Astrocyte of the spinal cord (primary cell): ENCODE results near the gene MEGF8.
A peak's percentile ranks its signal among the peaks of the same experiment; 100 is the strongest.

Experiments
- DNase-seq: peaks from one replicate; pipeline ENCODE4 v3.0.0; 2011; ENCODE audit warnings: low read depth, low spot score
- H3K4me3 ChIP-seq: 2 replicates; pipeline ENCODE4 v1.5.1; 2011; ENCODE audit warnings: low read depth, mild to moderate bottlenecking, low read length, moderate library complexity
- CTCF ChIP-seq: IDR thresholded peaks from 2 replicates; pipeline ENCODE4 v1.5.1; 2012; ENCODE audit warnings: low read depth, mild to moderate bottlenecking, low read length, inconsistent platforms
- in situ Hi-C: cut with HindIII; loops from 2 replicates; pipeline ENCODE4 v1.10.0; 2017; ENCODE audit warnings: low sequenced_read_pairs

The MEGF8 gene

GRCh38 chr19:42325308-42325895 is at the start of gene MEGF8:
TSS of gene MEGF8 (plus strand) at chr19:42325635. CDS start at chr19:42326244, 609 bp downstream.
- DNase-seq, result peak; percentile 99
- in situ Hi-C loops, result no loop called here
- TF ChIP-seq CTCF, result peak; percentile 95
- peak within 1 kb of the TSS; percentile 92 for H3K4me3 ChIP-seq

GRCh38 chr19:42276284-42276683 is 49.2 kb upstream of the MEGF8 start:
- no peak overlapping the region for H3K4me3 ChIP-seq
- no peak for TF ChIP-seq CTCF
- DNase-seq, result no peak
- in situ Hi-C loops, result no loop called here

GRCh38 chr19:42276821-42277220 is 48.6 kb upstream of the MEGF8 start:
- H3K4me3 ChIP-seq, result no peak overlapping the region
- in situ Hi-C loops, result no loop called here
- DNase-seq, result no peak
- TF ChIP-seq CTCF, result no peak

- peak; percentile 22 for DNase-seq
- in situ Hi-C loops, result no loop called here
- H3K4me3 ChIP-seq, result no peak overlapping the region
- no peak for TF ChIP-seq CTCF
Observed at GRCh38 chr19:42277821-42278451, 47.5 kb upstream of the MEGF8 start.

GRCh38 chr19:42278452-42279154 is 46.8 kb upstream of the MEGF8 start:
- DNase-seq, result no peak
- H3K4me3 ChIP-seq, result no peak overlapping the region
- no peak for TF ChIP-seq CTCF
- in situ Hi-C loops, result no loop called here

GRCh38 chr19:42279155-42279901 is 46.1 kb upstream of the MEGF8 start:
- peak overlapping the region; percentile 72 for H3K4me3 ChIP-seq
- DNase-seq, result peak; percentile 31
- in situ Hi-C loops, result no loop called here
- TF ChIP-seq CTCF, result no peak
